Lung microvascular endothelial cell (primary cell): ENCODE results near the gene UBE2J1. TPM values are rescaled to one million over a fixed set of nuclear protein-coding genes. Genes with fewer than 3 reads are reported as not detected.
A peak's percentile ranks its signal among the peaks of the same experiment; 100 is the strongest.

Source experiments
- DNase-seq, 2 donors: peaks; one replicate each; pipeline versions ENCODE4 v3.0.0 to v3.0.0-alpha.2; 2010; ENCODE audit warnings: low read depth in 2 of 2
- total RNA-seq: library from RNA; depleted of rRNA; stranded (reverse); fragments of >200 nt; gene quantifications from 2 replicates; pipeline ENCODE4 v1.2.1, GENCODE V29; 2014

UBE2J1 gene
- total RNA-seq, 1 donor from 2014 or later = 45.2 TPM

GRCh38 chr6:89291256-89291819 is 61.2 kb downstream of the UBE2J1 start:
- DNase-seq = no peak

- no peak for DNase-seq
Observed at GRCh38 chr6:89290401-89291155, 61.9 kb downstream of the UBE2J1 start.

GRCh38 chr6:89289710-89290109 is 62.8 kb downstream of the UBE2J1 start:
- no peak for DNase-seq

GRCh38 chr6:89287351-89288028 is 65.0 kb downstream of the UBE2J1 start:
- DNase-seq = no peak

GRCh38 chr6:89286516-89286915 is 66.0 kb downstream of the UBE2J1 start:
- no peak for DNase-seq

GRCh38 chr6:89284963-89285735 is 67.4 kb downstream of the UBE2J1 start:
- no peak for DNase-seq

GRCh38 chr6:89284081-89284480 is 68.4 kb downstream of the UBE2J1 start:
- DNase-seq = no peak

GRCh38 chr6:89282749-89283148 is 69.8 kb downstream of the UBE2J1 start:
- DNase-seq = no peak

GRCh38 chr6:89281779-89282246 is 70.7 kb downstream of the UBE2J1 start:
- DNase-seq = peak; percentile 55 to 82

- DNase-seq = no peak
Observed at GRCh38 chr6:89278956-89279355, 73.6 kb downstream of the UBE2J1 start.

Other genes with a start within 250 kb of the UBE2J1 start
- under 0.01 TPM in 1 of 2 replicates, not detected in the other for gene SRSF12, start 234.7 kb downstream of the UBE2J1 start, total RNA-seq
- gene PM20D2, start 206.7 kb downstream of the UBE2J1 start, total RNA-seq = 1.2 and 3.7 TPM in 2 replicates
- gene GABRR1, start 135.4 kb downstream of the UBE2J1 start, total RNA-seq = not detected in 2 replicates
- gene GABRR2, start 37.4 kb downstream of the UBE2J1 start, total RNA-seq = 0.22 and 0.40 TPM in 2 replicates
- gene RRAGD, start 59.6 kb upstream of the UBE2J1 start, total RNA-seq = 0.22 and 0.60 TPM in 2 replicates
- gene ANKRD6, start 80.4 kb upstream of the UBE2J1 start, total RNA-seq = 3.7 and 13.9 TPM in 2 replicates